CD4-positive, alpha-beta memory T cell (primary cell): ENCODE data around the gene SCARB2. TPM values are rescaled to one million over a fixed set of nuclear protein-coding genes. Genes with fewer than 3 reads are reported as not detected.

ENCODE experiments used
- CTCF ChIA-PET: fragments of 350-600 bp; sonication (Branson Sonifier 250); formaldehyde crosslinking; loops from one replicate; lab custom pipeline; 2021; ENCODE audit warnings: inconsistent platforms; ENCODE audit not compliant: partially characterized antibody; lab: Charles Lee
- POLR2A ChIA-PET: fragments of 350-600 bp; sonication (Branson Sonifier 250); formaldehyde crosslinking; loops from one replicate; lab custom pipeline; 2021; ENCODE audit not compliant: partially characterized antibody; lab: Charles Lee
- DNase-seq, 5 donors: peaks; one replicate each; pipeline versions ENCODE4 v3.0.0 to v3.0.0-alpha.2; 2020 to 2022; ENCODE audit warnings: mixed read lengths in 1 of 5
- H3K27ac ChIP-seq: one replicate; pipeline ENCODE4 v1.7.0; 2013; ENCODE audit warnings: low read depth, low read length
- H3K27me3 ChIP-seq: 2 replicates; pipeline ENCODE4 v1.7.0; 2013; ENCODE audit warnings: mild to moderate bottlenecking, low read length, moderate library complexity; ENCODE audit not compliant: insufficient read depth
- H3K36me3 ChIP-seq: 2 replicates; pipeline ENCODE4 v1.7.0; 2013; ENCODE audit warnings: mild to moderate bottlenecking, low read length, moderate library complexity; ENCODE audit not compliant: insufficient read depth
- H3K4me1 ChIP-seq: 2 replicates; pipeline ENCODE4 v1.7.0; 2013; ENCODE audit warnings: mild to moderate bottlenecking, low read length, moderate library complexity; ENCODE audit not compliant: insufficient read depth
- H3K4me3 ChIP-seq, 2 donors: one replicate each; pipeline ENCODE4 v1.7.0; 2013; ENCODE audit warnings: low read length in 2 of 2, mild to moderate bottlenecking in 1 of 2
- H3K9me3 ChIP-seq, 2 donors: one replicate each; pipeline ENCODE4 v1.7.0; 2013; ENCODE audit warnings: low read length in 2 of 2, control low read depth in 1 of 2; ENCODE audit not compliant: control insufficient read depth in 1 of 2
- H3K27ac Mint-ChIP-seq, 7 donors: one replicate each; pipeline ENCODE4 v1.8.0; 2020 to 2021; ENCODE audit warnings: mixed read lengths in 7 of 7, mild to moderate bottlenecking in 6 of 7, inconsistent platforms in 3 of 7, moderate library complexity in 3 of 7
- H3K27me3 Mint-ChIP-seq, 2 donors: one replicate each; pipeline ENCODE4 v1.8.0; 2020 to 2021; ENCODE audit warnings: mixed read lengths in 2 of 2
- H3K36me3 Mint-ChIP-seq, 2 donors: one replicate each; pipeline ENCODE4 v1.8.0; 2020 to 2021; ENCODE audit warnings: mixed read lengths in 2 of 2, inconsistent platforms in 1 of 2, mild to moderate bottlenecking in 1 of 2
- H3K4me1 Mint-ChIP-seq, 4 donors: one replicate each; pipeline ENCODE4 v1.8.0; 2020 to 2021; ENCODE audit warnings: mixed read lengths in 4 of 4, mild to moderate bottlenecking in 1 of 4
- H3K4me3 Mint-ChIP-seq, 8 donors: one replicate each; pipeline ENCODE4 v1.8.0; 2020 to 2021; ENCODE audit warnings: mixed read lengths in 8 of 8, mild to moderate bottlenecking in 7 of 8, moderate library complexity in 6 of 8, inconsistent platforms in 3 of 8
- H3K9me3 Mint-ChIP-seq, 8 donors: one replicate each; pipeline ENCODE4 v1.8.0; 2020 to 2021; ENCODE audit warnings: mixed read lengths in 8 of 8, mild to moderate bottlenecking in 5 of 8, inconsistent platforms in 3 of 8, moderate library complexity in 1 of 8
- intact Hi-C: fragments of 100-400 bp; cut with micrococcal nuclease; formaldehyde crosslinking; loops from one replicate; pipeline ENCODE4 v1.15.1; 2023
- polyA plus RNA-seq, 2 donors: library from polyadenylated mRNA; unstranded; fragments of 300-500 nt; fragmentation: Illumina TruSeq; gene quantifications; one replicate each; pipeline ENCODE4 v1.2.3, GENCODE V29; 2021
- total RNA-seq, 2 experiments: library from RNA; stranded (reverse); gene quantifications; one replicate each; pipeline ENCODE4 v1.2.3, GENCODE V29; 2021

Gene SCARB2
- total and polyA plus RNA-seq, 4 experiments from 2014 or later: 10.2 to 23.5 (median 19.5) TPM

GRCh38 chr4:76147454-76148141 is 66.0 kb downstream of the SCARB2 start:
- peak overlapping the region; percentile 54 to 88 for H3K4me3 ChIP-seq
- POLR2A ChIA-PET: interaction anchor here (1.3 to 2.4 kb wide), 5 partner anchors 32 to 1715 kb away, joined by 3 to 13 read pairs (median 7); partner anchors contain the start of genes MRPL1, NAAA, RCHY1 and SDAD1
- no peaks in the 10 kb centered on the region for H3K36me3 ChIP-seq
- Mint-ChIP-seq H3K27me3 (no peaks in the 10 kb centered on the region), H3K9me3 (no peaks in the 10 kb centered on the region), H3K27ac (peak overlapping the region; percentile 84 to 100 (median 98)), H3K4me3 (peak overlapping the region; percentile 92 to 100 (median 98)), H3K36me3 (peaks cover 11 to 27% of the 10 kb centered on the region in 2 donors), H3K4me1 (peaks cover 22 to 49% (median 34%) of the 10 kb centered on the region in 4 donors)
- CTCF ChIA-PET: interaction anchor here (2.6 to 2.8 kb wide), 2 partner anchors 32 to 156 kb away, joined by 11 to 15 read pairs; partner anchors contain the start of gene SDAD1
- H3K4me1 ChIP-seq: peaks cover 34% of the 10 kb centered on the region
- H3K27me3 ChIP-seq: no peaks in the 10 kb centered on the region
- intact Hi-C loops: loop anchor here (1.0 to 5.0 kb wide), 8 partner anchors 33 to 1715 kb away; partner anchors contain the start of genes MRPL1, RCHY1, SDAD1 and THAP6
- H3K27ac ChIP-seq: peak overlapping the region; percentile 88
- DNase-seq: peak in 1 of 5 donors; percentile 64
- no peaks in the 10 kb centered on the region for H3K9me3 ChIP-seq

GRCh38 chr4:76144546-76144945 is 69.1 kb downstream of the SCARB2 start:
- Mint-ChIP-seq H3K27me3 (no peaks in the 10 kb centered on the region), H3K36me3 (peaks cover 29 to 54% of the 10 kb centered on the region in 2 donors), H3K4me1 (peaks cover 30 to 55% (median 43%) of the 10 kb centered on the region in 4 donors), H3K4me3 (peak overlapping the region in 3 of 8 donors; percentile 7 to 54 (median 10)), H3K27ac (peak overlapping the region in 1 of 7 donors; percentile 30), H3K9me3 (no peaks in the 10 kb centered on the region)
- Histone ChIP-seq H3K4me3 (no peak overlapping the region), H3K27ac (no peak overlapping the region), H3K9me3 (no peaks in the 10 kb centered on the region), H3K4me1 (peaks cover 33% of the 10 kb centered on the region), H3K27me3 (no peaks in the 10 kb centered on the region), H3K36me3 (peaks cover 9% of the 10 kb centered on the region)
- POLR2A ChIA-PET: no interaction called here
- DNase-seq: no peak
- CTCF ChIA-PET: no interaction called here
- intact Hi-C loops: no loop called here

- Mint-ChIP-seq H3K9me3 (no peaks in the 10 kb centered on the region), H3K27ac (no peak overlapping the region), H3K36me3 (peaks cover 46 to 59% of the 10 kb centered on the region in 2 donors), H3K4me1 (peaks cover 25 to 48% (median 30%) of the 10 kb centered on the region in 4 donors), H3K4me3 (no peak overlapping the region), H3K27me3 (no peaks in the 10 kb centered on the region)
- Histone ChIP-seq H3K4me3 (no peak overlapping the region), H3K27me3 (no peaks in the 10 kb centered on the region), H3K9me3 (no peaks in the 10 kb centered on the region), H3K36me3 (peaks cover 26% of the 10 kb centered on the region), H3K27ac (no peak overlapping the region), H3K4me1 (peaks cover 11% of the 10 kb centered on the region)
- CTCF ChIA-PET: no interaction called here
- POLR2A ChIA-PET: no interaction called here
- intact Hi-C loops: no loop called here
- no peak for DNase-seq
These were observed 72.4 kb downstream of the SCARB2 start for GRCh38 chr4:76141241-76141640.

GRCh38 chr4:76127754-76128153 is 85.9 kb downstream of the SCARB2 start:
- Histone ChIP-seq H3K27me3 (no peaks in the 10 kb centered on the region), H3K4me1 (no peaks in the 10 kb centered on the region), H3K36me3 (peaks cover 31% of the 10 kb centered on the region), H3K9me3 (no peaks in the 10 kb centered on the region), H3K27ac (no peak overlapping the region), H3K4me3 (no peak overlapping the region)
- DNase-seq: no peak
- H3K27ac Mint-ChIP-seq: no peak overlapping the region
- peaks cover 0 to 8% (median 0%) of the 10 kb centered on the region in 4 donors for H3K4me1 Mint-ChIP-seq
- no peak overlapping the region for H3K4me3 Mint-ChIP-seq
- POLR2A ChIA-PET: no interaction called here
- CTCF ChIA-PET: no interaction called here
- no peaks in the 10 kb centered on the region for H3K27me3 Mint-ChIP-seq
- peaks cover 52 to 56% of the 10 kb centered on the region in 2 donors for H3K36me3 Mint-ChIP-seq
- no peaks in the 10 kb centered on the region for H3K9me3 Mint-ChIP-seq
- intact Hi-C loops: no loop called here

- peaks cover 55 to 59% of the 10 kb centered on the region in 2 donors for H3K36me3 Mint-ChIP-seq
- no peaks in the 10 kb centered on the region for H3K9me3 ChIP-seq
- no peak for DNase-seq
- H3K27me3 ChIP-seq: no peaks in the 10 kb centered on the region
- intact Hi-C loops: no loop called here
- H3K4me1 Mint-ChIP-seq: peaks cover 0 to 6% (median 0%) of the 10 kb centered on the region in 4 donors
- ChIA-PET CTCF (no interaction called here), POLR2A (no interaction called here)
- H3K4me3 Mint-ChIP-seq: no peak overlapping the region
- peak overlapping the region in 2 of 7 donors; percentile 22 to 36 for H3K27ac Mint-ChIP-seq
- no peaks in the 10 kb centered on the region for H3K4me1 ChIP-seq
- no peak overlapping the region for H3K4me3 ChIP-seq
- peaks cover 39% of the 10 kb centered on the region for H3K36me3 ChIP-seq
- H3K27me3 Mint-ChIP-seq: no peaks in the 10 kb centered on the region
- no peaks in the 10 kb centered on the region for H3K9me3 Mint-ChIP-seq
- no peak overlapping the region for H3K27ac ChIP-seq
These were observed 87.8 kb downstream of the SCARB2 start for GRCh38 chr4:76125816-76126215.

GRCh38 chr4:76120199-76120598 is 93.4 kb downstream of the SCARB2 start:
- Mint-ChIP-seq H3K36me3 (peaks cover 65 to 76% of the 10 kb centered on the region in 2 donors), H3K4me3 (no peak overlapping the region), H3K9me3 (peaks cover 0 to 3% (median 0%) of the 10 kb centered on the region in 8 donors), H3K4me1 (peaks cover 0 to 2% (median 0%) of the 10 kb centered on the region in 4 donors), H3K27me3 (no peaks in the 10 kb centered on the region), H3K27ac (no peak overlapping the region)
- Histone ChIP-seq H3K36me3 (peaks cover 51% of the 10 kb centered on the region), H3K4me3 (no peak overlapping the region), H3K27me3 (no peaks in the 10 kb centered on the region), H3K4me1 (no peaks in the 10 kb centered on the region), H3K27ac (no peak overlapping the region), H3K9me3 (no peaks in the 10 kb centered on the region)
- POLR2A ChIA-PET: no interaction called here
- CTCF ChIA-PET: no interaction called here
- intact Hi-C loops: no loop called here
- DNase-seq: no peak

GRCh38 chr4:76117536-76117935 is 96.1 kb downstream of the SCARB2 start:
- H3K27ac ChIP-seq: no peak overlapping the region
- DNase-seq: no peak
- H3K36me3 ChIP-seq: peaks cover 34% of the 10 kb centered on the region
- H3K9me3 ChIP-seq: no peaks in the 10 kb centered on the region
- H3K4me1 ChIP-seq: no peaks in the 10 kb centered on the region
- peaks cover 66% of the 10 kb centered on the region in 2 donors for H3K36me3 Mint-ChIP-seq
- H3K27me3 ChIP-seq: no peaks in the 10 kb centered on the region
- CTCF ChIA-PET: no interaction called here
- H3K27ac Mint-ChIP-seq: peak overlapping the region in 3 of 7 donors; percentile 31 to 59 (median 38)
- intact Hi-C loops: no loop called here
- H3K4me1 Mint-ChIP-seq: peaks cover 0 to 2% (median 0%) of the 10 kb centered on the region in 4 donors
- H3K4me3 Mint-ChIP-seq: no peak overlapping the region
- no peak overlapping the region for H3K4me3 ChIP-seq
- POLR2A ChIA-PET: no interaction called here
- no peaks in the 10 kb centered on the region for H3K27me3 Mint-ChIP-seq
- peaks cover 0 to 3% (median 0%) of the 10 kb centered on the region in 8 donors for H3K9me3 Mint-ChIP-seq
